Measurements from ENCODE around the gene FNBP1L. TPM values are rescaled to one million over a fixed set of nuclear protein-coding genes. Genes with fewer than 3 reads are reported as not detected.

Gene FNBP1L
- total RNA-seq, 2 donors from 2014 or later = 12.2 to 13.2 TPM

DNA sequence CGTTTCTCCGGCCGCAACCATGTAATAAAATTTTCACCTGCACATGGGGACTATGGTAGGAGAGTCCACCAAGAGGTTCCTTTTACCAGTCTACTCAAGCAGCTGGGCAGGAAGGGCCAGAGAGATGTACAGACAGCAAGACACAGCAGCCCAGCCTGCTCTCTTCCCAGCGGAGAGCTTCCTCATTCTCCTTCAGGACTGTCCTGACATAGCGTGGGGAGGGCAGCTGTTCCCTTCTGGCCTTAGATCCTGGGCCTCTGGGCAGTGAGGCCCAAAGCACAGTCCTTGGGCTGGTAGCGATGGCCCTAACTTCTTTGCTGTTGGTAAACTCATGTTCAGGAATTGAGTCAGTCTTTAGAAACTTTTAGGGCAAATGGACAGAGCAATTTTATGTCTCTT lies 144.6 kb downstream of the FNBP1L start:
- peaks cover 5% of the 10 kb centered on the region for H3K36me3 ChIP-seq
- H3K9me3 ChIP-seq = no peaks in the 10 kb centered on the region
- H3K4me1 ChIP-seq (ENCODE audit: control insufficient read depth in 1 of 2, low read depth in 2 of 2) = peaks cover 31 to 60% of the 10 kb centered on the region in 2 donors
- no peaks in the 10 kb centered on the region for H3K27me3 ChIP-seq (replicated peaks; ENCODE audit: insufficient read depth)
- no peak for DNase-seq (ENCODE audit: low spot score)
- no peak overlapping the region for H3K4me3 ChIP-seq
- peak overlapping the region in 1 of 2 donors; percentile 37 for H3K27ac ChIP-seq
- no peak for TF ChIP-seq CTCF (IDR thresholded peaks at IDR 0.05)
- ATAC-seq (ENCODE audit: insufficient number of reproducible peaks, low FRiP score, low read depth) = no peak

DNA sequence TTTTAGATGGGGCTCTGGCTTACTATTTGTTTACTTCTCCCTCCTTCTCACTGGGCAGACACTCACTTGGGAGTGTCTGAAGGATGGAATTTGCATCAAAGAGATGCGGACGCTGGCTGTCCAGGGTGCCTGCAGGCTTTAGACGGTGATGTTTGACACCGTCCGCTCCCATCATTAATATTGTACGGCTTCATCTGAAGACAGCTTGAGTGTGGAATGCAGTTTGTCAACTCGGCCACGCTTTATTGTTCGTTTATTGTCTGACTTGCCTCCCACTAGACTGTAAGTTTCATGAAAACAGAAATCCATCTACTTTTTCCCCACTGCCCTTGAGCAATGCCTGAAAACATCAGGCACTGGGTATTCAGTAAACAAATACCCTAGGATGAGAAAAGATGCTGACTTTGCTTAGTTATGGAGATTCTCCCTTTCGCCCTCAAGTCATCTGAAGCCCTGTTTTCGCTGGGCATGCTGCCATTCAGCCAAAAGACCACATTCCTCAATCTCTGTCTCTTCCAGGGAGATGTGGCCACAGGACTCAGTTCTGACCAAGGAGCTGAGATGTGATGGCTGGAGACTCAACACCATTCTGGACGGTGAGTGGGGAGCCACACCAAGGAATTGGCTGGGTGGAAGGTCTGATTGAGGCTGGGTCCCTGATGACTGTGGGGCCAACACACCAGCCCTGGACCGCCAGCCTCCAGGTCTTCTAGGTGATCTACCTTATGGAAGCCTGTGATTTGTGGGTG lies 146.1 kb downstream of the FNBP1L start:
- Histone ChIP-seq H3K4me3 (no peak overlapping the region), H3K27me3 (replicated peaks; ENCODE audit: insufficient read depth) (no peaks in the 10 kb centered on the region), H3K9me3 (no peaks in the 10 kb centered on the region), H3K36me3 (peaks cover under 1% of the 10 kb centered on the region), H3K27ac (peak overlapping the region in 1 of 2 donors; percentile 6), H3K4me1 (ENCODE audit: control insufficient read depth in 1 of 2, low read depth in 2 of 2) (peaks cover 31 to 74% of the 10 kb centered on the region in 2 donors)
- no peak for TF ChIP-seq CTCF (IDR thresholded peaks at IDR 0.05)
- ATAC-seq (ENCODE audit: insufficient number of reproducible peaks, low FRiP score, low read depth) (no peak), DNase-seq (ENCODE audit: low spot score) (no peak)

- no peak overlapping the region for H3K27ac ChIP-seq
- H3K4me3 ChIP-seq = no peak overlapping the region
- TF ChIP-seq CTCF (IDR thresholded peaks at IDR 0.05) = no peak
- ATAC-seq (ENCODE audit: insufficient number of reproducible peaks, low FRiP score, low read depth) = no peak
- no peaks in the 10 kb centered on the region for H3K27me3 ChIP-seq (replicated peaks; ENCODE audit: insufficient read depth)
- no peaks in the 10 kb centered on the region for H3K9me3 ChIP-seq
- no peaks in the 10 kb centered on the region for H3K36me3 ChIP-seq
- DNase-seq (ENCODE audit: low spot score) = no peak
- peaks cover 31 to 80% of the 10 kb centered on the region in 2 donors for H3K4me1 ChIP-seq (ENCODE audit: control insufficient read depth in 1 of 2, low read depth in 2 of 2)
These were observed 146.6 kb downstream of the FNBP1L start for GRCh38 chr1:93594603-93594880.

DNA sequence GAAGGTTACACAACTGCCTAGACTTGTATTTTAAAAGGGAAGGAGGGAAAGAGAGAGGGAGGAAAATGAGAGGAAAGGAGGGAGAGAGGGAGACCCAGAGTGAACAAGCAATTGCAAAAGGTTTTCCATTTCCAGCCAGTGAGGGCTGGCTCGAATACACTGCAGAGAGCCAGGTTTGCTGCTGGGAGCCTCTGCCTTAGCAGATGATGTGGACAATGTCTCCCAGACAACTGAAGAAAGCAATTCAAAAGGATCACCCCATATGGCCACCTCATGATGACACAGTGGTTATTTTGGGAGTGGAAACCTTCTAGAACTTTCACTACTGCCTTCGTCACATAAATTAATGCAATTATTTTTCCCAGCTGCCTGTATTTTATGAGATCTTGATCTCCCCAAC lies 147.3 kb downstream of the FNBP1L start:
- Histone ChIP-seq H3K27me3 (replicated peaks; ENCODE audit: insufficient read depth) (no peaks in the 10 kb centered on the region), H3K4me1 (ENCODE audit: control insufficient read depth in 1 of 2, low read depth in 2 of 2) (peaks cover 31 to 86% of the 10 kb centered on the region in 2 donors), H3K27ac (no peak overlapping the region), H3K36me3 (no peaks in the 10 kb centered on the region), H3K4me3 (no peak overlapping the region), H3K9me3 (no peaks in the 10 kb centered on the region)
- DNase-seq (ENCODE audit: low spot score) (no peak), ATAC-seq (ENCODE audit: insufficient number of reproducible peaks, low FRiP score, low read depth) (no peak)
- TF ChIP-seq CTCF (IDR thresholded peaks at IDR 0.05) = no peak

DNA sequence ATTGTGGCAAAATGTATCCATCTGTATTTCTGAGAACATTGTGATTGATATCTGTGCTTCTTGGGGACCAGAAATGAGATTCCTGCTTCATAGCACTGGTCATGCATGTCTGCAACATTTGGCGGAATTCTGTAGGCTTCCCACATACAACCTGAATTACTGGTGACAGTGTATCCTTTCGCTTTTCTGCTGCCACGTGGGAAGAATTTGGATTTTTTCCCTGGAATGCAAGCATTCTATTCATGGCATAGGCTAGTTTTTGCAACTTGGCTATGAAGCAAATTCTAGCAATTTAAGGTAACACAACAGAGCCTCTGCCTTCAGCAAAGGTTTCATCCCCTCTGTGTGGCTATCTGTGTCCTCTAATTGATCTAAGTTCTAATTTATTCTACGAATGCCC lies 147.8 kb downstream of the FNBP1L start:
- no peaks in the 10 kb centered on the region for H3K36me3 ChIP-seq
- DNase-seq (ENCODE audit: low spot score) = no peak
- no peak overlapping the region for H3K27ac ChIP-seq
- H3K9me3 ChIP-seq = no peaks in the 10 kb centered on the region
- H3K4me3 ChIP-seq = no peak overlapping the region
- no peak for TF ChIP-seq CTCF (IDR thresholded peaks at IDR 0.05)
- ATAC-seq (ENCODE audit: insufficient number of reproducible peaks, low FRiP score, low read depth) = no peak
- peaks cover 31 to 86% of the 10 kb centered on the region in 2 donors for H3K4me1 ChIP-seq (ENCODE audit: control insufficient read depth in 1 of 2, low read depth in 2 of 2)
- no peaks in the 10 kb centered on the region for H3K27me3 ChIP-seq (replicated peaks; ENCODE audit: insufficient read depth)
